Natural killer cell (primary cell): ENCODE results near the gene MAD1L1. TPM values are rescaled to one million over a fixed set of nuclear protein-coding genes. Genes with fewer than 3 reads are reported as not detected.
"Not testable (repeated sequence)": the region's sequence is repeated elsewhere in the genome, so short reads cannot be mapped to it uniquely, and the experiment has no call there.

Experiments
- ATAC-seq, 3 donors: fragments of 150-1000 bp in 2 of 3; fragments of 200-7000 bp in 1 of 3; cut with Tn5 transposase; 1 replicate in 1 of 3; 2 replicates in 2 of 3; pipeline ENCODE4 v1.10.0; 2021; ENCODE audit warnings: mild to moderate bottlenecking in 2 of 3, moderate library complexity in 2 of 3
- DNase-seq, 2 donors: peaks; one replicate each; pipeline versions ENCODE4 v3.0.0 to v3.0.0-alpha.2; 2013 to 2021; ENCODE audit warnings: mixed read lengths in 1 of 2
- H3K27ac ChIP-seq: one replicate; pipeline ENCODE4 v1.5.1; 2013; ENCODE audit warnings: mild to moderate bottlenecking, low read length
- H3K27me3 ChIP-seq: one replicate; pipeline ENCODE4 v1.6.1; 2013; ENCODE audit warnings: low read length; ENCODE audit not compliant: control insufficient read depth, insufficient read depth
- H3K36me3 ChIP-seq: one replicate; pipeline ENCODE4 v1.6.1; 2013; ENCODE audit warnings: low read length; ENCODE audit not compliant: control insufficient read depth, insufficient read depth
- H3K4me1 ChIP-seq: one replicate; pipeline ENCODE4 v1.6.1; 2013; ENCODE audit warnings: low read length; ENCODE audit not compliant: control insufficient read depth, insufficient read depth
- H3K4me3 ChIP-seq: one replicate; pipeline ENCODE4 v1.5.1; 2013; ENCODE audit warnings: low read length
- H3K9me3 ChIP-seq: one replicate; pipeline ENCODE4 v1.6.1; 2013; ENCODE audit warnings: low read length; ENCODE audit not compliant: control insufficient read depth, insufficient read depth
- H3K27ac Mint-ChIP-seq, 2 donors: one replicate each; pipeline ENCODE4 v1.8.0; 2022; ENCODE audit warnings: mild to moderate bottlenecking in 2 of 2, mixed read lengths in 2 of 2, moderate library complexity in 1 of 2
- H3K27me3 Mint-ChIP-seq, 2 donors: one replicate each; pipeline ENCODE4 v1.8.0; 2022; ENCODE audit warnings: low read depth in 2 of 2, mixed read lengths in 2 of 2
- H3K36me3 Mint-ChIP-seq: one replicate; pipeline ENCODE4 v1.8.0; 2022; ENCODE audit warnings: mixed read lengths
- H3K4me1 Mint-ChIP-seq, 2 donors: one replicate each; pipeline ENCODE4 v1.8.0; 2022; ENCODE audit warnings: mixed read lengths in 2 of 2
- H3K4me3 Mint-ChIP-seq: one replicate; pipeline ENCODE4 v1.8.0; 2022; ENCODE audit warnings: mild to moderate bottlenecking, moderate library complexity, mixed read lengths
- H3K9me3 Mint-ChIP-seq, 2 donors: one replicate each; pipeline ENCODE4 v1.8.0; 2022; ENCODE audit warnings: mixed read lengths in 2 of 2
- WGBS: methylation state at CpG from one replicate; pipeline ENCODE4 v1.1.7; 2013; ENCODE audit warnings: missing lambda C conversion rate; ENCODE audit not compliant: insufficient coverage; 5-methylcytosine and 5-hydroxymethylcytosine counted together
- intact Hi-C: fragments of 100-400 bp; cut with micrococcal nuclease; formaldehyde crosslinking; loops from one replicate; pipeline ENCODE4 v1.14.2; 2022
- total RNA-seq, 4 donors: library from RNA; stranded (reverse); fragments of 120-200 nt in 1 of 4; gene quantifications; one replicate each; pipeline versions ENCODE4 v1.2.3 to v1.2.4, GENCODE V29; 2013 to 2022
- TF ChIP-seq, protein P1 (sequence below): fragments of 200-600 bp; IDR thresholded peaks from one replicate; pipeline ENCODE4 v1.8.0; 2022; ENCODE audit warnings: antibody characterized with exemption

MAD1L1 gene
- total RNA-seq, 3 donors from 2014 or later (not counting 1 experiment from before 2014, with no cell fraction given), result 53.6 to 81.2 (median 77.4) TPM

DNA sequence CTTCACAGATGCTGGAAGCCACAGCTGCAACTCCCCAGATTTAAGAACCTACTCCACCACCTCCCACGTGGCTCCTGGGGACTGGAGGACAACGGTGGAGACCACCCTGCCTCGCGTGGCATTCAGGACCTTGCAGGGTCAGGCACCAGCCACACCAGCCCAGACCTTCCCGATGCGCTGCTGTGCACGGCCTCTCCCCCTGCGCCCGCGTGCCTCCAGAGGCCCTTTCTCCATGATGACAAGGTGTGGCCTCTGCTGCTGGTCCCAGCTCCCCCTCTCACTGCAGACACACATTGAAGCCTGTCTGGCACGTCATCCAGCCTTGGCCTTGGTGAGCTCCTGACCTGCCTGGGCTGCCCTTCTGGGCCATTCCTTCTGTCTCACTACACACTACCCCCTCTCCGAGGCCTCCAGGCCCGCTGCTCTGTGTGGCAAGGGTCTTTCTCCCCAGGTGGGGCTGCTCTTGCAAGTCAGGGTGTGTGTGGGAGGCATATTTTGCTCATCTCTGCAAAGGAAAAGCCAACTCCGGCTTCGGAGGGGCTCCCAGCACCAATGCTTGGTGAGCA, 254.8 kb downstream of the MAD1L1 start:
- peaks cover 9% of the 10 kb centered on the region for H3K4me1 ChIP-seq
- H3K27ac Mint-ChIP-seq, result no peak overlapping the region
- WGBS, result 98% methylated on average over 15 of the region's 15 CpGs
- H3K9me3 ChIP-seq, result no peaks in the 10 kb centered on the region
- H3K4me3 ChIP-seq, result no peak overlapping the region
- peaks cover 23 to 30% of the 10 kb centered on the region in 2 donors for H3K27me3 Mint-ChIP-seq
- H3K4me3 Mint-ChIP-seq, result no peak overlapping the region
- no peak overlapping the region for H3K27ac ChIP-seq
- H3K4me1 Mint-ChIP-seq, result peaks cover 10 to 26% of the 10 kb centered on the region in 2 donors
- ATAC-seq (no peak), DNase-seq (no peak)
- no peaks in the 10 kb centered on the region for H3K9me3 Mint-ChIP-seq
- TF ChIP-seq, protein P1, sequence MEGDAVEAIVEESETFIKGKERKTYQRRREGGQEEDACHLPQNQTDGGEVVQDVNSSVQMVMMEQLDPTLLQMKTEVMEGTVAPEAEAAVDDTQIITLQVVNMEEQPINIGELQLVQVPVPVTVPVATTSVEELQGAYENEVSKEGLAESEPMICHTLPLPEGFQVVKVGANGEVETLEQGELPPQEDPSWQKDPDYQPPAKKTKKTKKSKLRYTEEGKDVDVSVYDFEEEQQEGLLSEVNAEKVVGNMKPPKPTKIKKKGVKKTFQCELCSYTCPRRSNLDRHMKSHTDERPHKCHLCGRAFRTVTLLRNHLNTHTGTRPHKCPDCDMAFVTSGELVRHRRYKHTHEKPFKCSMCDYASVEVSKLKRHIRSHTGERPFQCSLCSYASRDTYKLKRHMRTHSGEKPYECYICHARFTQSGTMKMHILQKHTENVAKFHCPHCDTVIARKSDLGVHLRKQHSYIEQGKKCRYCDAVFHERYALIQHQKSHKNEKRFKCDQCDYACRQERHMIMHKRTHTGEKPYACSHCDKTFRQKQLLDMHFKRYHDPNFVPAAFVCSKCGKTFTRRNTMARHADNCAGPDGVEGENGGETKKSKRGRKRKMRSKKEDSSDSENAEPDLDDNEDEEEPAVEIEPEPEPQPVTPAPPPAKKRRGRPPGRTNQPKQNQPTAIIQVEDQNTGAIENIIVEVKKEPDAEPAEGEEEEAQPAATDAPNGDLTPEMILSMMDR, result no peak
- H3K36me3 Mint-ChIP-seq, result peaks cover 8% of the 10 kb centered on the region
- intact Hi-C loops, result no loop called here
- H3K36me3 ChIP-seq, result no peaks in the 10 kb centered on the region
- H3K27me3 ChIP-seq, result no peaks in the 10 kb centered on the region

DNA sequence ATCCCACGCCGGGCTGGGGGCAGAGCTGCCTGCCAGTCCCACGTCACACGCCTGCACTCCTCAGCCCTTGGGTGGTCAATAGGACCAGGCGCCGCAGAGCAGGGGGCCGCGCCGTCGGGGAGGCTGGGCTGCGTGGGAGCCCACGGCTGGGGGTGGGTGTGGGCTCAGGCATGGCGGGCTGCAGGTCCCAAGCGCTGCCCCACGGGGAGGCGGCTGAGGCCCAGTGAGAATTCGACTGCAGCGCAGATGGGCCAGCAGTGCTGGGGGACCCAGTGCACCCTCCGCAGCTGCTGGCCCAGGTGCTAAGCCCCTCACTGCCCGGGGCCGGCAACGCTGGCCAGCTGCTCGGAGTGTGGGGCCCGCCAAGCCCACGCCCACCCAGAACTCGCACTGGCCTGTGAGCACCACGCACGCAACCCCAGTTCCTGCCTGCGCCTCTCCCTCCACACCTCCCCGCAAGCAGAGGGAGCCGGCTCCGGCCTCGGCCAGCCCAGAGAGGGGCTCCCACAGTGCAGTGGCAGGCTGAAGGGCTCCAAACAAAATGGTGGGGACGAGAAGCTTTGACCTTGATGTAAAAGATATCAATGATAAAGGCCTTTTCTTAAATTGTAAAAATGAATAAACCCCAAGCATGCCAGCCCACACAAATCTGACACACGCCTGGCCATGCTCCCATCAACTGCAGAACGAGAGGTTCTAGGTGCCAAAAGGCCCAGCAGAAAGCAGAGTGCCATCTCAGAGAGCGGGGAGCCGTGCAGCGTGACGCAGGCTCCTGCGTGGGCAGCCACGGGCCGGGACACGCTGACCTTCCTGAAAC, 255.5 kb downstream of the MAD1L1 start:
- Histone ChIP-seq H3K9me3 (no peaks in the 10 kb centered on the region), H3K4me1 (peaks cover 15% of the 10 kb centered on the region), H3K36me3 (no peaks in the 10 kb centered on the region), H3K4me3 (no peak overlapping the region), H3K27me3 (no peaks in the 10 kb centered on the region), H3K27ac (no peak overlapping the region)
- Mint-ChIP-seq H3K36me3 (peaks cover 8% of the 10 kb centered on the region), H3K27me3 (peaks cover 23 to 30% of the 10 kb centered on the region in 2 donors), H3K4me3 (no peak overlapping the region), H3K9me3 (no peaks in the 10 kb centered on the region), H3K4me1 (peaks cover 16 to 33% of the 10 kb centered on the region in 2 donors), H3K27ac (no peak overlapping the region)
- WGBS, result 93% methylated on average over 44 of the region's 44 CpGs
- intact Hi-C loops, result no loop called here
- TF ChIP-seq, protein P1, result no peak
- ATAC-seq (no peak), DNase-seq (no peak)

DNA sequence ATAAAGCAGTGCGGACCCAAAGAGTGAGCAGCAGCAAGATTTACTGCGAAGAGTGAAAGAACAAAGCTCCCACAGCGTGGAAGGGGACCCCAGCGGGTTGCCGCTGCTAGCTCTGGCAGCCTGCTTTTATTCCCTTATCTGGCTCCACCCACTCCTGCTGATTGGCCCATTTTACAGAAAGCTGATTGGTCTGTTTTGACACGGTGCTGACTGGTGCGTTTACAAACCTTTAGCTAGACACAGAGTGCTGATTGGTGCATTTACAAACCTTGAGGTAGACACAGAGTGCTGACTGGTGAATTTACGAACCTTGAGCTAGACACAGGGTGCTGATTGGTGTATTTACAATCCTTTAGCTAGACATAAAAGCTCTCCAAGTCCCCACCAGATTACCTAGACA, 256.2 kb downstream of the MAD1L1 start:
- H3K36me3 ChIP-seq, intact Hi-C loops: not testable (repeated sequence)
- WGBS, result 93% methylated on average over 8 of the region's 8 CpGs

DNA sequence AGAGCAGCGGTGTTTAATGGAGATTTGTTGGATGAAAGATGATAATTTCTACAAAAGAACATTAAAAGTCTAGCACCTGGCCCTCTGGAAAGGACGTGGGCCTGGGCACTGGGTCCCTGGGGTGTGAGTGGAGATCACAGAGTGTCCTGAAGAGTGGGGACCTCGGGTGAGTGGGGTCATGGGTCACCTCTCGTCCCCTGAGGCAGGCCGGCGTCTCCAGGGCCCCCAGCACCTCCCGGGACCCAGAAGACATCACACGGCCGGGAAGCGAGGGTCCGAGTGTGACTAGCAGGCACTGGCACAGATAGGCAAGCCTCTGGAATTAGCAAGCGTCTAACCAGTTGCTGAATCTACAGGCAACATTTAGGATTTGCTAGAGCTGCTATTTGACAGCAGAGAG, 257.2 kb downstream of the MAD1L1 start:
- no peaks in the 10 kb centered on the region for H3K36me3 ChIP-seq
- no peaks in the 10 kb centered on the region for H3K9me3 Mint-ChIP-seq
- TF ChIP-seq, protein P1, result no peak
- H3K4me1 Mint-ChIP-seq, result peaks cover 25 to 41% of the 10 kb centered on the region in 2 donors
- no peaks in the 10 kb centered on the region for H3K9me3 ChIP-seq
- H3K27ac Mint-ChIP-seq, result no peak overlapping the region
- H3K4me1 ChIP-seq, result peaks cover 23% of the 10 kb centered on the region
- H3K4me3 Mint-ChIP-seq, result no peak overlapping the region
- DNase-seq (no peak), ATAC-seq (no peak)
- H3K36me3 Mint-ChIP-seq, result peaks cover 8% of the 10 kb centered on the region
- H3K4me3 ChIP-seq, result no peak overlapping the region
- H3K27ac ChIP-seq, result no peak overlapping the region
- peaks cover 21 to 30% of the 10 kb centered on the region in 2 donors for H3K27me3 Mint-ChIP-seq
- H3K27me3 ChIP-seq, result no peaks in the 10 kb centered on the region
- 97% methylated on average over 12 of the region's 12 CpGs for WGBS
- intact Hi-C loops, result no loop called here

More for the DNA sequence above, 256.2 kb downstream of the MAD1L1 start:
- H3K27ac ChIP-seq, ATAC-seq, H3K27ac Mint-ChIP-seq, H3K9me3 Mint-ChIP-seq, H3K36me3 Mint-ChIP-seq, DNase-seq, H3K27me3 ChIP-seq, H3K4me3 ChIP-seq, H3K4me3 Mint-ChIP-seq, H3K9me3 ChIP-seq: not testable (repeated sequence)
- H3K4me1 Mint-ChIP-seq, result peaks cover 24 to 41% of the 10 kb centered on the region in 2 donors
- H3K27me3 Mint-ChIP-seq, result peaks cover 23 to 30% of the 10 kb centered on the region in 2 donors
- peaks cover 22% of the 10 kb centered on the region for H3K4me1 ChIP-seq
